CD14-positive monocyte (primary cell): ENCODE results near the gene ARHGAP44. TPM values are rescaled to one million over a fixed set of nuclear protein-coding genes. Genes with fewer than 3 reads are reported as not detected.

Experiments used
- DNase-seq, 3 donors: peaks; one replicate each; pipeline ENCODE4 v3.0.0-alpha.2; 2011 to 2022
- H2AFZ ChIP-seq: 2 replicates; pipeline ENCODE4 v1.6.0; 2012; ENCODE audit warnings: mild to moderate bottlenecking, low read depth, low read length, inconsistent platforms; ENCODE audit not compliant: insufficient read depth, poor library complexity, severe bottlenecking
- H3K27ac ChIP-seq, 2 donors: 1 replicate in 1 of 2; 2 replicates in 1 of 2; pipeline ENCODE4 v1.5.1; 2012 to 2013; ENCODE audit warnings: low read length in 2 of 2, control low read depth in 1 of 2, inconsistent platforms in 1 of 2, low read depth in 1 of 2, mild to moderate bottlenecking in 1 of 2
- H3K27me3 ChIP-seq, 2 donors: one replicate each; pipeline versions ENCODE4 v1.6.0 to v1.6.1; 2011 to 2013; ENCODE audit warnings: low read length in 2 of 2; ENCODE audit not compliant: control insufficient read depth in 2 of 2, insufficient read depth in 2 of 2
- H3K36me3 ChIP-seq, 2 donors: replicated peaks in 1 of 2; 1 replicate in 1 of 2; 2 replicates in 1 of 2; pipeline versions ENCODE4 v1.5.1 to v1.6.1; 2012 to 2013; ENCODE audit warnings: low read length in 2 of 2, control low read depth in 1 of 2, inconsistent platforms in 1 of 2, mild to moderate bottlenecking in 1 of 2; ENCODE audit not compliant: insufficient read depth in 2 of 2, control insufficient read depth in 1 of 2
- H3K4me1 ChIP-seq, 2 donors: 1 replicate in 1 of 2; 2 replicates in 1 of 2; pipeline versions ENCODE4 v1.5.1 to v1.6.1; 2012 to 2013; ENCODE audit warnings: low read length in 2 of 2, control low read depth in 1 of 2, inconsistent platforms in 1 of 2, mild to moderate bottlenecking in 1 of 2, moderate library complexity in 1 of 2; ENCODE audit not compliant: insufficient read depth in 2 of 2, control insufficient read depth in 1 of 2
- H3K4me2 ChIP-seq: replicated peaks from 2 replicates; pipeline ENCODE3; 2012; ENCODE audit warnings: low read length, moderate library complexity, mild to moderate bottlenecking; ENCODE audit not compliant: poor library complexity, severe bottlenecking; ENCODE audit errors: extremely low read depth
- H3K4me3 ChIP-seq, 3 experiments: fragments of 200-600 bp in 1 of 3; sonication (generic) in 1 of 3; replicated peaks in 1 of 3; 1 replicate in 2 of 3; 2 replicates in 1 of 3; pipeline ENCODE4 v1.5.1; 2011 to 2013; ENCODE audit warnings: low read length in 3 of 3, mild to moderate bottlenecking in 3 of 3, control low read depth in 2 of 3, low read depth in 2 of 3, inconsistent platforms in 1 of 3, moderate library complexity in 1 of 3
- H3K79me2 ChIP-seq: 2 replicates; pipeline ENCODE4 v1.6.0; 2012; ENCODE audit warnings: mild to moderate bottlenecking, control low read depth, inconsistent platforms, low read length, moderate library complexity; ENCODE audit not compliant: insufficient read depth
- H3K9ac ChIP-seq: 2 replicates; pipeline ENCODE4 v1.6.0; 2017; ENCODE audit warnings: low read length, mild to moderate bottlenecking; ENCODE audit not compliant: insufficient read depth, poor library complexity, severe bottlenecking
- H3K9me3 ChIP-seq, 2 donors: replicated peaks in 1 of 2; 1 replicate in 1 of 2; 2 replicates in 1 of 2; pipeline versions ENCODE4 v1.5.1 to v1.6.1; 2012 to 2013; ENCODE audit warnings: low read length in 2 of 2, control low read depth in 1 of 2; ENCODE audit not compliant: control insufficient read depth in 1 of 2, insufficient read depth in 1 of 2
- H4K20me1 ChIP-seq: 2 replicates; pipeline ENCODE4 v1.6.0; 2012; ENCODE audit warnings: mild to moderate bottlenecking, low read length, control low read depth, moderate library complexity; ENCODE audit not compliant: insufficient read depth
- H3K27ac Mint-ChIP-seq, 7 donors: one replicate each; pipeline ENCODE4 v1.8.0; 2020; ENCODE audit warnings: mild to moderate bottlenecking in 7 of 7, mixed read lengths in 7 of 7, moderate library complexity in 6 of 7, inconsistent platforms in 2 of 7
- H3K27me3 Mint-ChIP-seq, 3 donors: one replicate each; pipeline ENCODE4 v1.8.0; 2021 to 2022; ENCODE audit warnings: low read depth in 3 of 3, mild to moderate bottlenecking in 3 of 3, mixed read lengths in 3 of 3, moderate library complexity in 3 of 3, inconsistent platforms in 1 of 3
- H3K36me3 Mint-ChIP-seq, 2 donors: one replicate each; pipeline ENCODE4 v1.8.0; 2020; ENCODE audit warnings: mixed read lengths in 2 of 2, inconsistent platforms in 1 of 2, mild to moderate bottlenecking in 1 of 2
- H3K4me1 Mint-ChIP-seq: one replicate; pipeline ENCODE4 v1.8.0; 2020; ENCODE audit warnings: mild to moderate bottlenecking, mixed read lengths
- H3K4me3 Mint-ChIP-seq, 2 donors: one replicate each; pipeline ENCODE4 v1.8.0; 2020; ENCODE audit warnings: mild to moderate bottlenecking in 2 of 2, mixed read lengths in 2 of 2, moderate library complexity in 1 of 2
- H3K9me3 Mint-ChIP-seq, 7 donors: one replicate each; pipeline ENCODE4 v1.8.0; 2020 to 2022; ENCODE audit warnings: mixed read lengths in 7 of 7, mild to moderate bottlenecking in 6 of 7, moderate library complexity in 6 of 7, inconsistent platforms in 2 of 7
- CTCF ChIP-seq: fragments of 200-600 bp; IDR thresholded peaks from one replicate; pipeline ENCODE4 v1.8.0; 2022; ENCODE audit warnings: antibody characterized with exemption, mild to moderate bottlenecking
- WGBS: methylation state at CpG from one replicate; pipeline ENCODE4 v1.1.5; 2013; ENCODE audit warnings: missing lambda C conversion rate; ENCODE audit not compliant: insufficient coverage; 5-methylcytosine and 5-hydroxymethylcytosine counted together
- intact Hi-C, 2 donors: fragments of 100-400 bp; cut with micrococcal nuclease; formaldehyde crosslinking; loops; one replicate each; pipeline versions ENCODE4 v1.15.0 to v1.15.1; 2023
- polyA plus RNA-seq, 3 donors: library from polyadenylated mRNA; depleted of rRNA in 1 of 3; unstranded in 2 of 3; stranded (reverse) in 1 of 3; fragments of 300-500 nt in 2 of 3; fragments of >200 nt in 1 of 3; fragmentation: Illumina TruSeq in 2 of 3; gene quantifications; 1 replicate in 2 of 3; 2 replicates in 1 of 3; pipeline ENCODE4 v1.2.3, GENCODE V29; 2012 to 2021

Gene ARHGAP44
- polyA plus RNA-seq, 3 donors: not detected

- H2AFZ ChIP-seq: no peak overlapping the region
- H3K4me3 ChIP-seq: no peak overlapping the region
- WGBS: 100% methylated on average over 3 of the region's 5 CpGs
- H3K4me2 ChIP-seq: no peak overlapping the region
- no peaks in the 10 kb centered on the region for H3K4me1 ChIP-seq
- H3K9ac ChIP-seq: no peak overlapping the region
- H3K9me3 ChIP-seq: peaks cover 8 to 13% of the 10 kb centered on the region in 2 donors
- no peaks in the 10 kb centered on the region for H3K79me2 ChIP-seq
- no peak overlapping the region for H3K27ac ChIP-seq
- no peaks in the 10 kb centered on the region for H3K27me3 Mint-ChIP-seq
- no peaks in the 10 kb centered on the region for H3K36me3 Mint-ChIP-seq
- peaks cover 4 to 25% (median 16%) of the 10 kb centered on the region in 7 donors for H3K9me3 Mint-ChIP-seq
- no peak overlapping the region for H3K4me3 Mint-ChIP-seq
- no peak overlapping the region for H3K27ac Mint-ChIP-seq
- H3K36me3 ChIP-seq: no peaks in the 10 kb centered on the region
- H3K27me3 ChIP-seq: no peaks in the 10 kb centered on the region
- no peak for TF ChIP-seq CTCF
- H3K4me1 Mint-ChIP-seq: no peaks in the 10 kb centered on the region
- no peaks in the 10 kb centered on the region for H4K20me1 ChIP-seq
- DNase-seq: no peak
- intact Hi-C loops: no loop called here
Observed at GRCh38 chr17:12909046-12909445, 119.7 kb downstream of the ARHGAP44 start.

GRCh38 chr17:12909511-12909910 is 120.2 kb downstream of the ARHGAP44 start:
- H3K27me3 ChIP-seq: no peaks in the 10 kb centered on the region
- Mint-ChIP-seq H3K36me3 (no peaks in the 10 kb centered on the region), H3K4me1 (no peaks in the 10 kb centered on the region), H3K9me3 (peaks cover 4 to 25% (median 13%) of the 10 kb centered on the region in 7 donors), H3K27ac (no peak overlapping the region), H3K27me3 (no peaks in the 10 kb centered on the region), H3K4me3 (no peak overlapping the region)
- no peaks in the 10 kb centered on the region for H3K79me2 ChIP-seq
- DNase-seq: no peak
- intact Hi-C loops: no loop called here
- H3K4me2 ChIP-seq: no peak overlapping the region
- no peak overlapping the region for H3K9ac ChIP-seq
- no peak overlapping the region for H2AFZ ChIP-seq
- WGBS: 60% methylated on average over 1 of the region's 1 CpG
- H3K27ac ChIP-seq: no peak overlapping the region
- no peak overlapping the region for H3K4me3 ChIP-seq
- no peak for TF ChIP-seq CTCF
- peaks cover 8 to 13% of the 10 kb centered on the region in 2 donors for H3K9me3 ChIP-seq
- H3K36me3 ChIP-seq: no peaks in the 10 kb centered on the region
- no peaks in the 10 kb centered on the region for H4K20me1 ChIP-seq
- no peaks in the 10 kb centered on the region for H3K4me1 ChIP-seq
